ENCODE results near the gene C1QTNF8. TPM values are rescaled to one million over a fixed set of nuclear protein-coding genes. Genes with fewer than 3 reads are reported as not detected.
A peak's percentile ranks its signal among the peaks of the same experiment; 100 is the strongest.

C1QTNF8 gene
- total RNA-seq, 1 experiment from 2014 or later, result not detected

- Histone ChIP-seq H2AFZ (ENCODE audit: low read length) (no peak overlapping the region), H3K4me1 (ENCODE audit: insufficient read depth, low read length) (peaks cover 13% of the 10 kb centered on the region), H3F3A (ENCODE audit: low read length, unreplicated experiment) (no peaks in the 10 kb centered on the region), H3K27me3 (ENCODE audit: low read length) (no peaks in the 10 kb centered on the region), H3K9me3 (ENCODE audit: low read length) (no peaks in the 10 kb centered on the region), H3K79me2 (ENCODE audit: low read length) (no peaks in the 10 kb centered on the region), H3K4me3 (ENCODE audit: low read length) (no peak overlapping the region), H3K36me3 (ENCODE audit: low read depth, low read length) (no peaks in the 10 kb centered on the region), H4K20me1 (ENCODE audit: low read length) (no peaks in the 10 kb centered on the region), H3K4me2 (ENCODE audit: low read length) (no peak overlapping the region), H3K9me2 (replicated peaks; ENCODE audit: low read length) (no peaks in the 10 kb centered on the region), H3K9ac (ENCODE audit: low read length) (no peak overlapping the region), H3K27ac (ENCODE audit: low read length) (no peak overlapping the region)
- DNase-seq, result no peak
- no TSS peak for BruUV-seq (replicated peaks)
- intact Hi-C loops (cut with micrococcal nuclease), result loop anchor here (2.0 kb wide), 1 partner anchor 14 kb away; no protein-coding TSS in a partner anchor
- no peak for TF ChIP-seq EZH2phosphoT487 (IDR thresholded peaks at IDR 0.05; ENCODE audit: borderline replicate concordance, low read length)
- no peak for TF ChIP-seq EZH2 (IDR thresholded peaks at IDR 0.05; ENCODE audit: low read length, unreplicated experiment)
- TF ChIP-seq CTCF (conservative IDR thresholded peaks at IDR 0.05; ENCODE audit: low read depth, low read length), result no peak
- ATAC-seq, result no peak
- ChIA-PET CTCF (no interaction called here), POLR2A (ENCODE audit: unreplicated experiment) (interaction anchor here (0.7 kb wide), 1 partner anchor 16 kb away, joined by 3 read pairs; no protein-coding TSS in a partner anchor)
Measured at GRCh38 chr16:1074379-1074649, 21.7 kb downstream of the C1QTNF8 start.

- BruUV-seq (replicated peaks), result no TSS peak
- ChIA-PET POLR2A (ENCODE audit: unreplicated experiment) (interaction anchor here (0.7 kb wide), 1 partner anchor 17 kb away, joined by 3 read pairs; no protein-coding TSS in a partner anchor), CTCF (no interaction called here)
- peak; percentile 4 for ATAC-seq
- Histone ChIP-seq H3K79me2 (ENCODE audit: low read length) (no peaks in the 10 kb centered on the region), H3K27me3 (ENCODE audit: low read length) (no peaks in the 10 kb centered on the region), H3F3A (ENCODE audit: low read length, unreplicated experiment) (no peaks in the 10 kb centered on the region), H3K4me2 (ENCODE audit: low read length) (no peak overlapping the region), H3K4me1 (ENCODE audit: insufficient read depth, low read length) (peaks cover 8% of the 10 kb centered on the region), H3K4me3 (ENCODE audit: low read length) (no peak overlapping the region), H3K27ac (ENCODE audit: low read length) (no peak overlapping the region), H2AFZ (ENCODE audit: low read length) (no peak overlapping the region), H3K9me2 (replicated peaks; ENCODE audit: low read length) (no peaks in the 10 kb centered on the region), H4K20me1 (ENCODE audit: low read length) (no peaks in the 10 kb centered on the region), H3K36me3 (ENCODE audit: low read depth, low read length) (no peaks in the 10 kb centered on the region), H3K9me3 (ENCODE audit: low read length) (no peaks in the 10 kb centered on the region), H3K9ac (ENCODE audit: low read length) (no peak overlapping the region)
- DNase-seq, result no peak
- intact Hi-C loops (cut with micrococcal nuclease), result loop anchor here (2.0 kb wide), 1 partner anchor 15 kb away; no protein-coding TSS in a partner anchor
- TF ChIP-seq CTCF (conservative IDR thresholded peaks at IDR 0.05; ENCODE audit: low read depth, low read length) (no peak; the same call in 1 of the 2 replicates), EZH2phosphoT487 (IDR thresholded peaks at IDR 0.05; ENCODE audit: borderline replicate concordance, low read length) (no peak), EZH2 (IDR thresholded peaks at IDR 0.05; ENCODE audit: low read length, unreplicated experiment) (no peak)
Measured at GRCh38 chr16:1073566-1074378, 22.3 kb downstream of the C1QTNF8 start.

GRCh38 chr16:1073262-1073558 is 22.8 kb downstream of the C1QTNF8 start:
- Histone ChIP-seq H3K27me3 (ENCODE audit: low read length) (no peaks in the 10 kb centered on the region), H3K4me1 (ENCODE audit: insufficient read depth, low read length) (peaks cover 3% of the 10 kb centered on the region), H3K79me2 (ENCODE audit: low read length) (no peaks in the 10 kb centered on the region), H3K36me3 (ENCODE audit: low read depth, low read length) (no peaks in the 10 kb centered on the region), H3F3A (ENCODE audit: low read length, unreplicated experiment) (no peaks in the 10 kb centered on the region), H3K9me3 (ENCODE audit: low read length) (no peaks in the 10 kb centered on the region), H3K4me3 (ENCODE audit: low read length) (no peak overlapping the region), H4K20me1 (ENCODE audit: low read length) (no peaks in the 10 kb centered on the region), H3K4me2 (ENCODE audit: low read length) (no peak overlapping the region), H3K9ac (ENCODE audit: low read length) (no peak overlapping the region), H2AFZ (ENCODE audit: low read length) (no peak overlapping the region), H3K27ac (ENCODE audit: low read length) (no peak overlapping the region), H3K9me2 (replicated peaks; ENCODE audit: low read length) (no peaks in the 10 kb centered on the region)
- POLR2A ChIA-PET (ENCODE audit: unreplicated experiment), result no interaction called here
- CTCF ChIA-PET, result no interaction called here
- no peak for TF ChIP-seq EZH2 (IDR thresholded peaks at IDR 0.05; ENCODE audit: low read length, unreplicated experiment)
- no peak for TF ChIP-seq EZH2phosphoT487 (IDR thresholded peaks at IDR 0.05; ENCODE audit: borderline replicate concordance, low read length)
- no peak for TF ChIP-seq CTCF (conservative IDR thresholded peaks at IDR 0.05; ENCODE audit: low read depth, low read length)
- intact Hi-C loops (cut with micrococcal nuclease), result no loop called here
- no TSS peak for BruUV-seq (replicated peaks)
- DNase-seq (no peak), ATAC-seq (no peak)
